HG03095 (cell line): ENCODE measurements around the gene PAGR1.
A peak's percentile ranks its signal among the peaks of the same experiment; 100 is the strongest.
"Not testable (repeated sequence)": the region's sequence is repeated elsewhere in the genome, so short reads cannot be mapped to it uniquely, and the experiment has no call there.

Source experiments
- ATAC-seq: cut with Tn5 transposase; IDR thresholded peaks from one replicate; pipeline ENCODE4 v1.9.1; 2021; ENCODE audit warnings: moderate library complexity; ENCODE audit not compliant: unreplicated experiment

The PAGR1 gene

GRCh38 chr16:29791845-29792807, 23.8 kb upstream of the PAGR1 start:
- ATAC-seq: no peak

- ATAC-seq: not testable (repeated sequence)
Observed at GRCh38 chr16:29793153-29793552, 22.8 kb upstream of the PAGR1 start.

GRCh38 chr16:29794231-29794710, 21.7 kb upstream of the PAGR1 start:
- ATAC-seq: no peak

- no peak for ATAC-seq
Observed at GRCh38 chr16:29802416-29802935, 13.5 kb upstream of the PAGR1 start.

GRCh38 chr16:29804020-29804419, 11.9 kb upstream of the PAGR1 start:
- ATAC-seq: no peak

- ATAC-seq: no peak
Observed at GRCh38 chr16:29804455-29805231, 11.3 kb upstream of the PAGR1 start.

- ATAC-seq: peak; percentile 47
Observed at GRCh38 chr16:29805232-29806098, 10.5 kb upstream of the PAGR1 start.

GRCh38 chr16:29806099-29806579, 9.8 kb upstream of the PAGR1 start, which contains the start of gene MAZ:
Gene MAZ (plus strand): TSS chr16:29806529. CDS start chr16:29806702, 173 bp downstream.
- no peak for ATAC-seq

- no peak for ATAC-seq
Observed at GRCh38 chr16:29806641-29807425, 9.1 kb upstream of the PAGR1 start.

- ATAC-seq: no peak
Observed at GRCh38 chr16:29807426-29808218, 8.3 kb upstream of the PAGR1 start.

- ATAC-seq: no peak
Observed at GRCh38 chr16:29808219-29808900, 7.6 kb upstream of the PAGR1 start.

GRCh38 chr16:29809031-29809747, 6.8 kb upstream of the PAGR1 start:
- no peak for ATAC-seq

GRCh38 chr16:29809850-29810698, 5.9 kb upstream of the PAGR1 start:
- ATAC-seq: no peak

GRCh38 chr16:29810699-29811169, 5.2 kb upstream of the PAGR1 start:
- no peak for ATAC-seq

GRCh38 chr16:29811170-29811895, 4.6 kb upstream of the PAGR1 start:
- peak; percentile 41 for ATAC-seq
